Activated B cell treated with CpG ODN at 0.5 μM for 24 hours (primary cell): Measurements from ENCODE around the gene COX7A2L. TPM values are rescaled to one million over a fixed set of nuclear protein-coding genes. Genes with fewer than 3 reads are reported as not detected.

Experiments used
- ATAC-seq: fragments of 200-7000 bp; cut with Tn5 transposase; one replicate; pipeline ENCODE4 v1.10.0; 2021; ENCODE audit warnings: low read depth, mild to moderate bottlenecking, moderate library complexity
- CTCF ChIA-PET: fragments of 350-600 bp; sonication (Branson Sonifier 250); formaldehyde crosslinking; loops from one replicate; lab custom pipeline; 2021; ENCODE audit warnings: antibody characterized with exemption; lab: Charles Lee
- POLR2A ChIA-PET: fragments of 350-600 bp; sonication (Branson Sonifier 250); formaldehyde crosslinking; loops from one replicate; lab custom pipeline; 2021; ENCODE audit warnings: antibody characterized with exemption; lab: Charles Lee
- DNase-seq: peaks from one replicate; pipeline ENCODE4 v3.0.0; 2022
- H3K27ac Mint-ChIP-seq: one replicate; pipeline ENCODE4 v1.8.0; 2020; ENCODE audit warnings: mixed read lengths
- H3K27me3 Mint-ChIP-seq: one replicate; pipeline ENCODE4 v1.8.0; 2021; ENCODE audit warnings: mixed read lengths
- H3K36me3 Mint-ChIP-seq: one replicate; pipeline ENCODE4 v1.8.0; 2021; ENCODE audit warnings: low read depth, mixed read lengths
- H3K4me1 Mint-ChIP-seq: one replicate; pipeline ENCODE4 v1.8.0; 2021; ENCODE audit warnings: mixed read lengths
- H3K4me3 Mint-ChIP-seq: one replicate; pipeline ENCODE4 v1.8.0; 2020; ENCODE audit warnings: mild to moderate bottlenecking, mixed read lengths
- H3K9me3 Mint-ChIP-seq: one replicate; pipeline ENCODE4 v1.8.0; 2020; ENCODE audit warnings: mixed read lengths
- CTCF ChIP-seq: fragments of 200-600 bp; IDR thresholded peaks from one replicate; pipeline ENCODE4 v1.8.0; 2022; ENCODE audit warnings: antibody characterized with exemption, mild to moderate bottlenecking
- intact Hi-C: fragments of 100-400 bp; cut with micrococcal nuclease; formaldehyde crosslinking; loops from one replicate; pipeline ENCODE4 v1.15.1; 2024
- total RNA-seq: library from RNA; stranded (reverse); gene quantifications from 2 replicates; pipeline ENCODE4 v1.2.3, GENCODE V29; 2022

The COX7A2L gene
- total RNA-seq, 1 donor from 2014 or later = 84.2 TPM

- Mint-ChIP-seq H3K9me3 (no peaks in the 10 kb centered on the region), H3K27me3 (peaks cover 4% of the 10 kb centered on the region), H3K4me1 (peaks cover 46% of the 10 kb centered on the region), H3K27ac (peak overlapping the region; percentile 99), H3K36me3 (peaks cover 16% of the 10 kb centered on the region), H3K4me3 (peak overlapping the region; percentile 94)
- ChIA-PET CTCF (no interaction called here), POLR2A (interaction anchor here (0.6 to 1.6 kb wide), 3 partner anchors 258 to 1192 kb away, joined by 3 to 5 read pairs (median 3); no protein-coding TSS in a partner anchor)
- intact Hi-C loops = loop anchor here (2.0 to 5.0 kb wide), 6 partner anchors 63 to 1237 kb away; partner anchors contain the start of genes MTA3 and THADA
- ATAC-seq = no peak
- no peak for TF ChIP-seq CTCF
- no peak for DNase-seq
These were observed 993 bp downstream of the COX7A2L start for GRCh38 chr2:42359965-42360483.

GRCh38 chr2:42359304-42359964 lies 1.6 kb downstream of the COX7A2L start:
- intact Hi-C loops = no loop called here
- Mint-ChIP-seq H3K36me3 (peaks cover 16% of the 10 kb centered on the region), H3K27ac (peak overlapping the region; percentile 99), H3K4me1 (peaks cover 51% of the 10 kb centered on the region), H3K27me3 (peaks cover 4% of the 10 kb centered on the region), H3K9me3 (no peaks in the 10 kb centered on the region), H3K4me3 (peak overlapping the region; percentile 94)
- DNase-seq (no peak), ATAC-seq (no peak)
- ChIA-PET CTCF (interaction anchor here (0.7 kb wide), 1 partner anchor 54 kb away, joined by 4 read pairs; no protein-coding TSS in a partner anchor), POLR2A (interaction anchor here (0.6 to 1.6 kb wide), 3 partner anchors 257 to 1192 kb away, joined by 3 to 5 read pairs (median 3); no protein-coding TSS in a partner anchor)
- TF ChIP-seq CTCF = no peak

GRCh38 chr2:42353792-42354429 lies 7.1 kb downstream of the COX7A2L start:
- no peak overlapping the region for H3K4me3 Mint-ChIP-seq
- no peak for ATAC-seq
- no peaks in the 10 kb centered on the region for H3K27me3 Mint-ChIP-seq
- CTCF ChIA-PET = no interaction called here
- TF ChIP-seq CTCF = no peak
- peaks cover 51% of the 10 kb centered on the region for H3K36me3 Mint-ChIP-seq
- no peaks in the 10 kb centered on the region for H3K9me3 Mint-ChIP-seq
- intact Hi-C loops = no loop called here
- H3K27ac Mint-ChIP-seq = no peak overlapping the region
- POLR2A ChIA-PET = no interaction called here
- no peak for DNase-seq
- H3K4me1 Mint-ChIP-seq = peaks cover 33% of the 10 kb centered on the region

GRCh38 chr2:42351864-42352263 lies 9.2 kb downstream of the COX7A2L start:
- intact Hi-C loops = no loop called here
- H3K27me3 Mint-ChIP-seq = no peaks in the 10 kb centered on the region
- ATAC-seq = no peak
- POLR2A ChIA-PET = no interaction called here
- no peaks in the 10 kb centered on the region for H3K9me3 Mint-ChIP-seq
- H3K27ac Mint-ChIP-seq = no peak overlapping the region
- peaks cover 64% of the 10 kb centered on the region for H3K36me3 Mint-ChIP-seq
- no peak for DNase-seq
- H3K4me3 Mint-ChIP-seq = no peak overlapping the region
- peaks cover 15% of the 10 kb centered on the region for H3K4me1 Mint-ChIP-seq
- TF ChIP-seq CTCF = no peak
- CTCF ChIA-PET = no interaction called here
